SK-N-SH treated with all-trans-retinoic acid at 6 μM for 48 hours (cell line): ENCODE measurements around the gene PLEKHA8.

Experiments used
- ATAC-seq: fragments of 200-7000 bp; cut with Tn5 transposase; 3 replicates; pipeline ENCODE4 v1.9.1; 2020; ENCODE audit warnings: mild to moderate bottlenecking, moderate library complexity
- ARNTL ChIP-seq: fragments of 450-650 bp; formaldehyde crosslinking; IDR thresholded peaks from 2 replicates; pipeline ENCODE4 v1.5.0; 2020; ENCODE audit warnings: low read depth, mild to moderate bottlenecking, moderate library complexity, borderline replicate concordance
- BACH2 ChIP-seq: fragments of 250-450 bp; sonication (Bioruptor Pico); IDR thresholded peaks from 2 replicates; pipeline ENCODE4 v1.9.0; 2021; ENCODE audit warnings: mild to moderate bottlenecking, borderline replicate concordance
- CSDC2 ChIP-seq: fragments of 250-450 bp; sonication (Bioruptor Pico); IDR thresholded peaks from 2 replicates; pipeline ENCODE4 v1.5.0; 2020; ENCODE audit warnings: mild to moderate bottlenecking, moderate library complexity
- ESRRG ChIP-seq: fragments of 250-450 bp; sonication (Bioruptor Pico); IDR thresholded peaks from 2 replicates; pipeline ENCODE4 v1.6.1; 2021; ENCODE audit warnings: mild to moderate bottlenecking
- GLIS3 ChIP-seq: fragments of 250-450 bp; sonication (Bioruptor Pico); IDR thresholded peaks from 2 replicates; pipeline ENCODE4 v1.5.0; 2020; ENCODE audit warnings: mild to moderate bottlenecking, moderate library complexity
- OSR1 ChIP-seq: fragments of 250-450 bp; sonication (Bioruptor Pico); IDR thresholded peaks from 2 replicates; pipeline ENCODE4 v1.8.0; 2022; ENCODE audit warnings: moderate library complexity, mild to moderate bottlenecking, inconsistent platforms
- PPARA ChIP-seq: fragments of 250-450 bp; sonication (Bioruptor Pico); IDR thresholded peaks from 2 replicates; pipeline ENCODE4 v1.5.0; 2020; ENCODE audit warnings: mild to moderate bottlenecking, borderline replicate concordance
- RARB ChIP-seq: fragments of 250-450 bp; sonication (Bioruptor Pico); IDR thresholded peaks from 2 replicates; pipeline ENCODE4 v1.8.0; 2021; ENCODE audit warnings: mild to moderate bottlenecking, moderate library complexity
- TOX ChIP-seq: fragments of 250-450 bp; sonication (Bioruptor Pico); IDR thresholded peaks from 2 replicates; pipeline ENCODE4 v1.8.0; 2021; ENCODE audit warnings: mild to moderate bottlenecking, moderate library complexity, borderline replicate concordance
- ZC3H10 ChIP-seq: fragments of 250-450 bp; sonication (Bioruptor Pico); IDR thresholded peaks from 2 replicates; pipeline ENCODE4 v1.5.1; 2021; ENCODE audit warnings: mild to moderate bottlenecking, moderate library complexity
- ZFP3 ChIP-seq: fragments of 250-450 bp; sonication (Bioruptor Pico); IDR thresholded peaks from 2 replicates; pipeline ENCODE4 v1.5.0; 2020; ENCODE audit warnings: mild to moderate bottlenecking, moderate library complexity
- ZFP30 ChIP-seq: fragments of 450-650 bp; formaldehyde crosslinking; IDR thresholded peaks from 2 replicates; pipeline ENCODE4 v1.5.0; 2022; ENCODE audit warnings: mild to moderate bottlenecking, moderate library complexity
- ZNF565 ChIP-seq: fragments of 450-650 bp; formaldehyde crosslinking; conservative IDR thresholded peaks from 2 replicates; pipeline ENCODE4 v1.5.0; 2020; ENCODE audit warnings: low read depth, mild to moderate bottlenecking, moderate library complexity
- ZNF70 ChIP-seq: fragments of 450-650 bp; formaldehyde crosslinking; IDR thresholded peaks from 2 replicates; pipeline ENCODE4 v1.5.0; 2020; ENCODE audit warnings: mild to moderate bottlenecking, moderate library complexity
- ZNF8 ChIP-seq: fragments of 450-650 bp; formaldehyde crosslinking; IDR thresholded peaks from 2 replicates; pipeline ENCODE4 v1.5.0; 2020; ENCODE audit warnings: mild to moderate bottlenecking, moderate library complexity
- TF ChIP-seq, protein P1 (sequence below): fragments of 250-450 bp; sonication (Bioruptor Pico); IDR thresholded peaks from 2 replicates; pipeline ENCODE4 v1.8.0; 2021; ENCODE audit warnings: low read depth, mild to moderate bottlenecking, moderate library complexity, borderline replicate concordance
- TF ChIP-seq, protein P2 (sequence below): fragments of 250-450 bp; sonication (Bioruptor Pico); IDR thresholded peaks from 2 replicates; pipeline ENCODE4 v1.5.0; 2020; ENCODE audit warnings: mild to moderate bottlenecking, moderate library complexity
- TF ChIP-seq, protein P3 (sequence below): fragments of 250-450 bp; sonication (Bioruptor Pico); IDR thresholded peaks from 2 replicates; pipeline ENCODE4 v1.8.0; 2020; ENCODE audit warnings: mild to moderate bottlenecking, moderate library complexity, borderline replicate concordance
- TF ChIP-seq, protein P4 (sequence below): fragments of 250-450 bp; sonication (Bioruptor Pico); IDR thresholded peaks from 2 replicates; pipeline ENCODE4 v1.5.1; 2021; ENCODE audit warnings: mild to moderate bottlenecking, moderate library complexity

PLEKHA8 gene

DNA sequence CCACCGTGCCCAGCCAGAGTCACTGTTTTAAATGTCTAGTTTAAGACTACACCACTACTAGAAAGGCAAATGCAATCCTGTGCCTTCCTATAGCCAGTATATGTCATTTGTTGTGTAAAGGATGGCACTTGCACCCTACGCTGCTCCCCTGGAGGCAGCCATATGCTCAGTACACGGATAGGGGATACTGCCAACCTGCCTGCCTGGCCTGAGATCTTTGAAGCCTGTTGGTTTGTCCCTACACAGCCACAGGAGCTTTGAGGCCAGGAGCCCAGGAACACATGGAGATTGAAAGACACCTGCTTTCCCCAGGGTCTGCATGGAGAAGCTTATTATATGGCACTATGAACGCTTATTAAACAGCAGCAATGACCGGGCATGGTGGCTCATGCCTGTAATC lies 36.3 kb upstream of the PLEKHA8 start:
- TF ChIP-seq BACH2 (CRISPR knock-in tag) (no peak), ZNF565 (CRISPR knock-in tag) (no peak), ARNTL (CRISPR knock-in tag) (no peak), ZNF8 (CRISPR knock-in tag) (no peak), PPARA (CRISPR knock-in tag) (no peak), ESRRG (CRISPR knock-in tag) (no peak), ZFP3 (CRISPR knock-in tag) (no peak), GLIS3 (CRISPR knock-in tag) (no peak), RARB (CRISPR knock-in tag) (no peak), TOX (CRISPR knock-in tag) (no peak)
- TF ChIP-seq, protein P1, sequence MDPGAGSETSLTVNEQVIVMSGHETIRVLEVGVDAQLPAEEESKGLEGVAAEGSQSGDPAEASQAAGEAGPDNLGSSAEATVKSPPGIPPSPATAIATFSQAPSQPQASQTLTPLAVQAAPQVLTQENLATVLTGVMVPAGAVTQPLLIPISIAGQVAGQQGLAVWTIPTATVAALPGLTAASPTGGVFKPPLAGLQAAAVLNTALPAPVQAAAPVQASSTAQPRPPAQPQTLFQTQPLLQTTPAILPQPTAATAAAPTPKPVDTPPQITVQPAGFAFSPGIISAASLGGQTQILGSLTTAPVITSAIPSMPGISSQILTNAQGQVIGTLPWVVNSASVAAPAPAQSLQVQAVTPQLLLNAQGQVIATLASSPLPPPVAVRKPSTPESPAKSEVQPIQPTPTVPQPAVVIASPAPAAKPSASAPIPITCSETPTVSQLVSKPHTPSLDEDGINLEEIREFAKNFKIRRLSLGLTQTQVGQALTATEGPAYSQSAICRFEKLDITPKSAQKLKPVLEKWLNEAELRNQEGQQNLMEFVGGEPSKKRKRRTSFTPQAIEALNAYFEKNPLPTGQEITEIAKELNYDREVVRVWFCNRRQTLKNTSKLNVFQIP (CRISPR knock-in tag) = no peak
- TF ChIP-seq, protein P2, sequence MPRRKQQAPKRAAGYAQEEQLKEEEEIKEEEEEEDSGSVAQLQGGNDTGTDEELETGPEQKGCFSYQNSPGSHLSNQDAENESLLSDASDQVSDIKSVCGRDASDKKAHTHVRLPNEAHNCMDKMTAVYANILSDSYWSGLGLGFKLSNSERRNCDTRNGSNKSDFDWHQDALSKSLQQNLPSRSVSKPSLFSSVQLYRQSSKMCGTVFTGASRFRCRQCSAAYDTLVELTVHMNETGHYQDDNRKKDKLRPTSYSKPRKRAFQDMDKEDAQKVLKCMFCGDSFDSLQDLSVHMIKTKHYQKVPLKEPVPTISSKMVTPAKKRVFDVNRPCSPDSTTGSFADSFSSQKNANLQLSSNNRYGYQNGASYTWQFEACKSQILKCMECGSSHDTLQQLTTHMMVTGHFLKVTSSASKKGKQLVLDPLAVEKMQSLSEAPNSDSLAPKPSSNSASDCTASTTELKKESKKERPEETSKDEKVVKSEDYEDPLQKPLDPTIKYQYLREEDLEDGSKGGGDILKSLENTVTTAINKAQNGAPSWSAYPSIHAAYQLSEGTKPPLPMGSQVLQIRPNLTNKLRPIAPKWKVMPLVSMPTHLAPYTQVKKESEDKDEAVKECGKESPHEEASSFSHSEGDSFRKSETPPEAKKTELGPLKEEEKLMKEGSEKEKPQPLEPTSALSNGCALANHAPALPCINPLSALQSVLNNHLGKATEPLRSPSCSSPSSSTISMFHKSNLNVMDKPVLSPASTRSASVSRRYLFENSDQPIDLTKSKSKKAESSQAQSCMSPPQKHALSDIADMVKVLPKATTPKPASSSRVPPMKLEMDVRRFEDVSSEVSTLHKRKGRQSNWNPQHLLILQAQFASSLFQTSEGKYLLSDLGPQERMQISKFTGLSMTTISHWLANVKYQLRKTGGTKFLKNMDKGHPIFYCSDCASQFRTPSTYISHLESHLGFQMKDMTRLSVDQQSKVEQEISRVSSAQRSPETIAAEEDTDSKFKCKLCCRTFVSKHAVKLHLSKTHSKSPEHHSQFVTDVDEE (CRISPR knock-in tag) = no peak
- TF ChIP-seq, protein P3, sequence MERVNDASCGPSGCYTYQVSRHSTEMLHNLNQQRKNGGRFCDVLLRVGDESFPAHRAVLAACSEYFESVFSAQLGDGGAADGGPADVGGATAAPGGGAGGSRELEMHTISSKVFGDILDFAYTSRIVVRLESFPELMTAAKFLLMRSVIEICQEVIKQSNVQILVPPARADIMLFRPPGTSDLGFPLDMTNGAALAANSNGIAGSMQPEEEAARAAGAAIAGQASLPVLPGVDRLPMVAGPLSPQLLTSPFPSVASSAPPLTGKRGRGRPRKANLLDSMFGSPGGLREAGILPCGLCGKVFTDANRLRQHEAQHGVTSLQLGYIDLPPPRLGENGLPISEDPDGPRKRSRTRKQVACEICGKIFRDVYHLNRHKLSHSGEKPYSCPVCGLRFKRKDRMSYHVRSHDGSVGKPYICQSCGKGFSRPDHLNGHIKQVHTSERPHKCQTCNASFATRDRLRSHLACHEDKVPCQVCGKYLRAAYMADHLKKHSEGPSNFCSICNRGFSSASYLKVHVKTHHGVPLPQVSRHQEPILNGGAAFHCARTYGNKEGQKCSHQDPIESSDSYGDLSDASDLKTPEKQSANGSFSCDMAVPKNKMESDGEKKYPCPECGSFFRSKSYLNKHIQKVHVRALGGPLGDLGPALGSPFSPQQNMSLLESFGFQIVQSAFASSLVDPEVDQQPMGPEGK = no peak
- ATAC-seq = no peak

DNA sequence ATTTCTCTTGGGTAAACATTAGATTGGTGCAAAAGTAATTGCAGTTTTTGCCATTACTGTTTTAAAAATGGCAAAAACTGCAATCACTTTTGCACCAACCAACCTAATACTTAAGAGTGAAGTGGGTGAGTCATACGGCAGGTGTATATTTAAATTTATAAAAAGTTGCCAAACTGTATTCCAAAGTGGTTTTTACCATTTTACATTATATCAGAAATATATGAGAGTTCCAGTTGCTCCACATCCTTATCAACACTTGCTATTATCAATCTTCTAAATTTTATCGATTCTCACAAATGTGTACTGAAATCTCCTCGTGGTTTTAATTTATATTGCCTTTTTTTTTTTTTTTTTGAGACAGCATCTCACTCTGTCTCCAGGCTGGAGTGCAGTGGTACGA lies 35.1 kb upstream of the PLEKHA8 start:
- no peak for ATAC-seq
- TF ChIP-seq ZC3H10 (CRISPR knock-in tag) (no peak), BACH2 (CRISPR knock-in tag) (no peak), ZNF70 (CRISPR knock-in tag) (no peak), GLIS3 (CRISPR knock-in tag) (no peak), PPARA (CRISPR knock-in tag) (no peak), ZFP30 (CRISPR knock-in tag) (no peak), CSDC2 (no peak)
- TF ChIP-seq, protein P2 (CRISPR knock-in tag) = no peak
- TF ChIP-seq, protein P3 = no peak

DNA sequence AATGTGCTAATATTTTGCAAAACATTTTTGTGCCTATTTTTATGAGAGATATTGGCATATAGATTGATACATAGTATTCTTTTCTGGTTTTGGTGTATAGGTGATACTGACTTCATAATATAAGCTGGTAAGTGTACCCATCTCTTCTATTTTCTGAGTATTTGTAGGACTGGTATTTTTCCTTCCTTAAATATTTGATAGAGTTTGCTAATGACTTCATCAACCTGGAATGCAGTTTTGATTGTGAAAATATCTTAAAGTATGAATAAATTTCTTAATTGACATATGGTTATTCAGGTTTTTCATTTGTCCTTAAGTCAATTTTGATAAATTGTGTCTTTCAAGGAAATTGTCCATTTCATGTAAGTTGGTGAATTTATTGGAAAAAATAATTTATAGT lies 32.6 kb upstream of the PLEKHA8 start:
- TF ChIP-seq ARNTL (CRISPR knock-in tag) (no peak), OSR1 (no peak), PPARA (CRISPR knock-in tag) (no peak)
- TF ChIP-seq, protein P4, sequence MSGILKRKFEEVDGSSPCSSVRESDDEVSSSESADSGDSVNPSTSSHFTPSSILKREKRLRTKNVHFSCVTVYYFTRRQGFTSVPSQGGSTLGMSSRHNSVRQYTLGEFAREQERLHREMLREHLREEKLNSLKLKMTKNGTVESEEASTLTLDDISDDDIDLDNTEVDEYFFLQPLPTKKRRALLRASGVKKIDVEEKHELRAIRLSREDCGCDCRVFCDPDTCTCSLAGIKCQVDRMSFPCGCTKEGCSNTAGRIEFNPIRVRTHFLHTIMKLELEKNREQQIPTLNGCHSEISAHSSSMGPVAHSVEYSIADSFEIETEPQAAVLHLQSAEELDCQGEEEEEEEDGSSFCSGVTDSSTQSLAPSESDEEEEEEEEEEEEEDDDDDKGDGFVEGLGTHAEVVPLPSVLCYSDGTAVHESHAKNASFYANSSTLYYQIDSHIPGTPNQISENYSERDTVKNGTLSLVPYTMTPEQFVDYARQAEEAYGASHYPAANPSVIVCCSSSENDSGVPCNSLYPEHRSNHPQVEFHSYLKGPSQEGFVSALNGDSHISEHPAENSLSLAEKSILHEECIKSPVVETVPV = no peak
- no peak for ATAC-seq
